Activated CD4-positive, alpha-beta memory T cell treated with anti-CD3 and anti-CD28 coated beads for 36 hours (primary cell): ENCODE measurements around the gene ANKLE1. TPM values are rescaled to one million over a fixed set of nuclear protein-coding genes. Genes with fewer than 3 reads are reported as not detected.

ENCODE experiments used
- CTCF ChIA-PET: fragments of 350-600 bp; sonication (Branson Sonifier 250); formaldehyde crosslinking; loops from one replicate; lab custom pipeline; 2021; ENCODE audit warnings: antibody characterized with exemption, inconsistent platforms; lab: Charles Lee
- POLR2A ChIA-PET: fragments of 350-600 bp; sonication (Branson Sonifier 250); formaldehyde crosslinking; loops from one replicate; lab custom pipeline; 2021; ENCODE audit warnings: antibody characterized with exemption; lab: Charles Lee
- DNase-seq: peaks from one replicate; pipeline ENCODE4 v3.0.0-alpha.2; 2020
- H3K27ac Mint-ChIP-seq: one replicate; pipeline ENCODE4 v1.8.0; 2021; ENCODE audit warnings: mixed read lengths
- H3K27me3 Mint-ChIP-seq: one replicate; pipeline ENCODE4 v1.8.0; 2021; ENCODE audit warnings: mixed read lengths
- H3K36me3 Mint-ChIP-seq: one replicate; pipeline ENCODE4 v1.8.0; 2021; ENCODE audit warnings: mixed read lengths
- H3K4me1 Mint-ChIP-seq: one replicate; pipeline ENCODE4 v1.8.0; 2021; ENCODE audit warnings: low read depth, mixed read lengths
- H3K4me3 Mint-ChIP-seq: one replicate; pipeline ENCODE4 v1.8.0; 2021; ENCODE audit warnings: mild to moderate bottlenecking, mixed read lengths
- H3K9me3 Mint-ChIP-seq: one replicate; pipeline ENCODE4 v1.8.0; 2021; ENCODE audit warnings: mixed read lengths
- intact Hi-C: fragments of 100-400 bp; cut with micrococcal nuclease; formaldehyde crosslinking; loops from one replicate; pipeline ENCODE4 v1.15.1; 2023
- total RNA-seq, 2 experiments: library from RNA; stranded (reverse); gene quantifications; one replicate each; pipeline ENCODE4 v1.2.3, GENCODE V29; 2021

Gene ANKLE1
- total RNA-seq, 2 experiments from 2014 or later, result 10.5 to 10.7 TPM

GRCh38 chr19:17240826-17241399 lies 40.8 kb upstream of the ANKLE1 start:
- H3K4me3 Mint-ChIP-seq, result no peak overlapping the region
- H3K4me1 Mint-ChIP-seq, result peaks cover 2% of the 10 kb centered on the region

GRCh38 chr19:17242431-17243208 lies 39.1 kb upstream of the ANKLE1 start:
- Mint-ChIP-seq H3K27me3 (no peaks in the 10 kb centered on the region), H3K4me1 (peaks cover 9% of the 10 kb centered on the region), H3K9me3 (no peaks in the 10 kb centered on the region), H3K27ac (no peak overlapping the region), H3K36me3 (no peaks in the 10 kb centered on the region), H3K4me3 (no peak overlapping the region)
- CTCF ChIA-PET, result interaction anchor here (0.6 to 1.9 kb wide), 5 partner anchors 8 to 73 kb away, joined by 3 to 5 read pairs (median 4); partner anchors contain the start of genes BABAM1 and OCEL1
- no peak for DNase-seq
- intact Hi-C loops, result no loop called here
- POLR2A ChIA-PET, result interaction anchor here (0.8 kb wide), 1 partner anchor 18 kb away, joined by 3 read pairs; no protein-coding TSS in a partner anchor

More at GRCh38 chr19:17240826-17241399, 40.8 kb upstream of the ANKLE1 start:
- ChIA-PET CTCF (interaction anchor here (0.8 to 2.2 kb wide), 3 partner anchors 14 to 41 kb away, joined by 3 to 6 read pairs (median 3); no protein-coding TSS in a partner anchor), POLR2A (interaction anchor here (0.6 kb wide), 1 partner anchor 13 kb away, joined by 3 read pairs; no protein-coding TSS in a partner anchor)
- H3K27me3 Mint-ChIP-seq, result no peaks in the 10 kb centered on the region
- peak overlapping the region; percentile 24 for H3K27ac Mint-ChIP-seq
- no peak for DNase-seq
- intact Hi-C loops, result no loop called here
- H3K36me3 Mint-ChIP-seq, result no peaks in the 10 kb centered on the region
- H3K9me3 Mint-ChIP-seq, result no peaks in the 10 kb centered on the region

- peak overlapping the region; percentile 23 for H3K4me3 Mint-ChIP-seq
Measured at GRCh38 chr19:17243211-17243829, 38.4 kb upstream of the ANKLE1 start.

GRCh38 chr19:17243830-17244617 lies 37.7 kb upstream of the ANKLE1 start:
- Mint-ChIP-seq H3K36me3 (no peaks in the 10 kb centered on the region), H3K4me3 (peak overlapping the region; percentile 52), H3K27me3 (no peaks in the 10 kb centered on the region), H3K27ac (no peak overlapping the region), H3K9me3 (no peaks in the 10 kb centered on the region), H3K4me1 (peaks cover 9% of the 10 kb centered on the region)
- POLR2A ChIA-PET, result no interaction called here
- intact Hi-C loops, result no loop called here
- CTCF ChIA-PET, result interaction anchor here (1.0 to 1.9 kb wide), 4 partner anchors 9 to 23 kb away, joined by 3 to 5 read pairs (median 4); partner anchors contain the start of genes BABAM1 and OCEL1
- no peak for DNase-seq

More at GRCh38 chr19:17243211-17243829, 38.4 kb upstream of the ANKLE1 start:
- no peak overlapping the region for H3K27ac Mint-ChIP-seq
- no peaks in the 10 kb centered on the region for H3K27me3 Mint-ChIP-seq
- intact Hi-C loops, result no loop called here
- no peak for DNase-seq
- no peaks in the 10 kb centered on the region for H3K36me3 Mint-ChIP-seq
- ChIA-PET CTCF (interaction anchor here (1.0 to 1.9 kb wide), 4 partner anchors 9 to 24 kb away, joined by 3 to 5 read pairs (median 4); partner anchors contain the start of genes BABAM1 and OCEL1), POLR2A (no interaction called here)
- peaks cover 9% of the 10 kb centered on the region for H3K4me1 Mint-ChIP-seq
- H3K9me3 Mint-ChIP-seq, result no peaks in the 10 kb centered on the region

GRCh38 chr19:17244618-17245534 lies 36.8 kb upstream of the ANKLE1 start:
- H3K9me3 Mint-ChIP-seq, result no peaks in the 10 kb centered on the region
- intact Hi-C loops, result no loop called here
- H3K4me3 Mint-ChIP-seq, result peak overlapping the region; percentile 52
- ChIA-PET CTCF (interaction anchor here (1.4 kb wide), 1 partner anchor 16 kb away, joined by 3 read pairs; no protein-coding TSS in a partner anchor), POLR2A (no interaction called here)
- no peak overlapping the region for H3K27ac Mint-ChIP-seq
- peaks cover 9% of the 10 kb centered on the region for H3K4me1 Mint-ChIP-seq
- H3K27me3 Mint-ChIP-seq, result no peaks in the 10 kb centered on the region
- DNase-seq, result no peak
- H3K36me3 Mint-ChIP-seq, result no peaks in the 10 kb centered on the region

- Mint-ChIP-seq H3K27ac (peak within 1 kb of the TSS; percentile 65), H3K9me3 (no peaks in the 10 kb centered on the region), H3K27me3 (no peaks in the 10 kb centered on the region), H3K4me1 (peaks cover 9% of the 10 kb centered on the region), H3K36me3 (no peaks in the 10 kb centered on the region), H3K4me3 (peak within 1 kb of the TSS; percentile 82)
- no peak for DNase-seq
- CTCF ChIA-PET, result no interaction called here
- POLR2A ChIA-PET, result no interaction called here
- intact Hi-C loops, result no loop called here
Measured at GRCh38 chr19:17245535-17245984, 36.1 kb upstream of the ANKLE1 start, which contains the start of gene NR2F6. NR2F6 (minus strand) TSS chr19:17245919; CDS start chr19:17245220, 699 bp downstream.

- Mint-ChIP-seq H3K4me3 (peak overlapping the region; percentile 82), H3K27me3 (no peaks in the 10 kb centered on the region), H3K4me1 (peaks cover 9% of the 10 kb centered on the region), H3K27ac (no peak overlapping the region), H3K9me3 (no peaks in the 10 kb centered on the region), H3K36me3 (no peaks in the 10 kb centered on the region)
- ChIA-PET CTCF (no interaction called here), POLR2A (no interaction called here)
- intact Hi-C loops, result no loop called here
- DNase-seq, result no peak
Measured at GRCh38 chr19:17246681-17247425, 34.8 kb upstream of the ANKLE1 start.

- Mint-ChIP-seq H3K36me3 (no peaks in the 10 kb centered on the region), H3K27me3 (no peaks in the 10 kb centered on the region), H3K9me3 (no peaks in the 10 kb centered on the region), H3K4me3 (no peak overlapping the region), H3K4me1 (peaks cover 9% of the 10 kb centered on the region), H3K27ac (no peak overlapping the region)
- POLR2A ChIA-PET, result no interaction called here
- DNase-seq, result no peak
- CTCF ChIA-PET, result interaction anchor here (1.3 kb wide), 1 partner anchor 13 kb away, joined by 6 read pairs; no protein-coding TSS in a partner anchor
- intact Hi-C loops, result no loop called here
Measured at GRCh38 chr19:17248011-17248776, 33.5 kb upstream of the ANKLE1 start.

GRCh38 chr19:17249887-17250548 lies 31.7 kb upstream of the ANKLE1 start:
- Mint-ChIP-seq H3K4me1 (peaks cover 7% of the 10 kb centered on the region), H3K27ac (no peak overlapping the region), H3K4me3 (no peak overlapping the region), H3K9me3 (no peaks in the 10 kb centered on the region), H3K36me3 (no peaks in the 10 kb centered on the region), H3K27me3 (no peaks in the 10 kb centered on the region)
- no peak for DNase-seq
- intact Hi-C loops, result no loop called here
- ChIA-PET POLR2A (interaction anchor here (0.7 kb wide), 1 partner anchor 24 kb away, joined by 3 read pairs; no protein-coding TSS in a partner anchor), CTCF (interaction anchor here (1.3 kb wide), 1 partner anchor 15 kb away, joined by 6 read pairs; no protein-coding TSS in a partner anchor)
